ENCODE results near the gene LTF. TPM values are rescaled to one million over a fixed set of nuclear protein-coding genes. Genes with fewer than 3 reads are reported as not detected.

LTF gene
- total RNA-seq, 1 experiment from 2014 or later: not detected

- CTCF ChIA-PET: interaction anchor here (0.8 kb wide), 1 partner anchor 21 kb away, joined by 5 read pairs; no protein-coding TSS in a partner anchor
- no peaks in the 10 kb centered on the region for H3K9me3 Mint-ChIP-seq (ENCODE audit: low read depth, unreplicated experiment)
- DNase-seq: no peak
- H3K4me1 Mint-ChIP-seq (ENCODE audit: low read depth, unreplicated experiment): no peaks in the 10 kb centered on the region
- no peak overlapping the region for H3K27ac Mint-ChIP-seq (ENCODE audit: unreplicated experiment)
- no peak overlapping the region for H3K4me3 Mint-ChIP-seq (ENCODE audit: low read depth, unreplicated experiment)
- no TSS peak for BruUV-seq (replicated peaks)
- TF ChIP-seq CTCF (IDR thresholded peaks at IDR 0.05; ENCODE audit: unreplicated experiment): no peak
- intact Hi-C loops (cut with micrococcal nuclease; ENCODE audit: unreplicated experiment): no loop called here
- H3K36me3 Mint-ChIP-seq (ENCODE audit: insufficient read depth, unreplicated experiment): peaks cover 4% of the 10 kb centered on the region
- H3K27me3 Mint-ChIP-seq (ENCODE audit: unreplicated experiment): peaks cover 93% of the 10 kb centered on the region
These were observed 1.4 kb downstream of the LTF start for GRCh38 chr3:46463120-46463867.

DNA sequence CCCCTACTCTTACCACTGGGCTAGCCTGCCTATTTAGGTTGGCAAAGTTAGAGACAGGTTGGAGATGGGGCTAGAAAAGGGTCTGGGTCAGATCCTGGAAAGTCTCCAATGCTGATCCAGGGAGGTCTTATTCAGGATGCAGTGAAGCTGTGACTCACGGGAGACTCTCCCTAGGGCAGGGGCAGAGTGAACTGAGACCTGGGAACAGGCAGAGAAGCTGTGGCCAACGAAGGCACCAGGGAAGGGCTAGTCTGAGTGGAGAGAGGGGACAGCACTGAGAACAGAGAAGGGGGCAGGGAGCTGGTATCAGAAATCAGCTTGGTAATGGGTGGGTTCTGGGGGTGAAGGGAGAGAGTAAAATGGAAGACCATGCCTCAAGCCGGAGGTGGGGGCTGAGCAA is 2.2 kb downstream of the LTF start:
- Mint-ChIP-seq H3K27ac (ENCODE audit: unreplicated experiment) (no peak overlapping the region), H3K4me1 (ENCODE audit: low read depth, unreplicated experiment) (no peaks in the 10 kb centered on the region), H3K27me3 (ENCODE audit: unreplicated experiment) (peaks cover 87% of the 10 kb centered on the region), H3K36me3 (ENCODE audit: insufficient read depth, unreplicated experiment) (peaks cover 4% of the 10 kb centered on the region), H3K9me3 (ENCODE audit: low read depth, unreplicated experiment) (no peaks in the 10 kb centered on the region), H3K4me3 (ENCODE audit: low read depth, unreplicated experiment) (no peak overlapping the region)
- no peak for DNase-seq
- intact Hi-C loops (cut with micrococcal nuclease; ENCODE audit: unreplicated experiment): no loop called here
- BruUV-seq (replicated peaks): no TSS peak
- CTCF ChIA-PET: interaction anchor here (0.8 kb wide), 2 partner anchors 13 to 20 kb away, joined by 3 to 5 read pairs; no protein-coding TSS in a partner anchor
- no peak for TF ChIP-seq CTCF (IDR thresholded peaks at IDR 0.05; ENCODE audit: unreplicated experiment)

DNA sequence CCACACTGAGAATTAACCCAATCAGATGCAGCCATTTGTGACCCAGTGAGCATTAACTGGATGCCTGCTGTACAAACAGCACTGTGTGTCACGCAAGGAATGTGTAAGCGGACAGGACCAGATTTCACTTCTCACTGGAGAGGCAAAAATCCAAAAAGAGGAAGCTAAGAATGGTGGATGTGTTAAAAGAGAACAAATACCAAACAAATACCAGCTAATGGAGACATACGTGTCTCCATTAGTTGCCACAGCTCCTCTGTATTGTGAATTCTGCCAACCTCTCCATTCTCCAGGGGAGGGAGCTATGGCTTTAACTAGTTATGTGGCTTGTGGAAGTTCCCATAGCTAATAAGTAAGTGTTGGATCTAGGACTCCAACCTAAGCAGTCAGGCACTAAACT is 2.6 kb downstream of the LTF start:
- no peak for TF ChIP-seq CTCF (IDR thresholded peaks at IDR 0.05; ENCODE audit: unreplicated experiment)
- Mint-ChIP-seq H3K36me3 (ENCODE audit: insufficient read depth, unreplicated experiment) (peaks cover 4% of the 10 kb centered on the region), H3K4me1 (ENCODE audit: low read depth, unreplicated experiment) (no peaks in the 10 kb centered on the region), H3K27ac (ENCODE audit: unreplicated experiment) (no peak overlapping the region), H3K27me3 (ENCODE audit: unreplicated experiment) (peaks cover 83% of the 10 kb centered on the region), H3K4me3 (ENCODE audit: low read depth, unreplicated experiment) (no peak overlapping the region), H3K9me3 (ENCODE audit: low read depth, unreplicated experiment) (no peaks in the 10 kb centered on the region)
- no peak for DNase-seq
- CTCF ChIA-PET: interaction anchor here (0.8 kb wide), 1 partner anchor 12 kb away, joined by 3 read pairs; no protein-coding TSS in a partner anchor
- BruUV-seq (replicated peaks): no TSS peak
- intact Hi-C loops (cut with micrococcal nuclease; ENCODE audit: unreplicated experiment): no loop called here

GRCh38 chr3:46460051-46460450 is 4.7 kb downstream of the LTF start:
- no peaks in the 10 kb centered on the region for H3K9me3 Mint-ChIP-seq (ENCODE audit: low read depth, unreplicated experiment)
- H3K27me3 Mint-ChIP-seq (ENCODE audit: unreplicated experiment): peaks cover 83% of the 10 kb centered on the region
- no TSS peak for BruUV-seq (replicated peaks)
- CTCF ChIA-PET: no interaction called here
- H3K36me3 Mint-ChIP-seq (ENCODE audit: insufficient read depth, unreplicated experiment): peaks cover 4% of the 10 kb centered on the region
- no peak for TF ChIP-seq CTCF (IDR thresholded peaks at IDR 0.05; ENCODE audit: unreplicated experiment)
- intact Hi-C loops (cut with micrococcal nuclease; ENCODE audit: unreplicated experiment): no loop called here
- DNase-seq: no peak
- no peak overlapping the region for H3K27ac Mint-ChIP-seq (ENCODE audit: unreplicated experiment)
- H3K4me1 Mint-ChIP-seq (ENCODE audit: low read depth, unreplicated experiment): no peaks in the 10 kb centered on the region
- H3K4me3 Mint-ChIP-seq (ENCODE audit: low read depth, unreplicated experiment): no peak overlapping the region

All from Calu3 (cell line).